ENCODE measurements around the gene BEAN1. TPM values are rescaled to one million over a fixed set of nuclear protein-coding genes. Genes with fewer than 3 reads are reported as not detected.

The BEAN1 gene
- total RNA-seq, 1 donor from 2014 or later, result 1.2 TPM

GRCh38 chr16:66395806-66396555 lies 31.1 kb upstream of the BEAN1 start:
- Mint-ChIP-seq H3K4me3 (ENCODE audit: unreplicated experiment) (no peak overlapping the region), H3K27ac (ENCODE audit: unreplicated experiment) (no peak overlapping the region), H3K4me1 (ENCODE audit: low read depth, unreplicated experiment) (no peaks in the 10 kb centered on the region), H3K9me3 (ENCODE audit: unreplicated experiment) (no peaks in the 10 kb centered on the region), H3K36me3 (ENCODE audit: low read depth, unreplicated experiment) (no peaks in the 10 kb centered on the region), H3K27me3 (ENCODE audit: low read depth, unreplicated experiment) (no peaks in the 10 kb centered on the region)
- H3K4me2 ChIP-seq (ENCODE audit: low read length), result no peak overlapping the region
- H3K9me3 ChIP-seq (ENCODE audit: insufficient read depth, low read depth, low read length), result no peaks in the 10 kb centered on the region
- H3K27ac ChIP-seq (ENCODE audit: low read depth, low read length), result no peak overlapping the region
- H3K4me1 ChIP-seq (ENCODE audit: insufficient read depth, low read length), result no peaks in the 10 kb centered on the region
- no peaks in the 10 kb centered on the region for H3K27me3 ChIP-seq (ENCODE audit: insufficient read depth, low read length)
- no peak overlapping the region for H3K9ac ChIP-seq (ENCODE audit: low read length)
- no peak for TF ChIP-seq CTCF (IDR thresholded peaks at IDR 0.05; ENCODE audit: insufficient read depth, low read depth, low read length)
- no peak for TF ChIP-seq EZH2 (IDR thresholded peaks at IDR 0.05; ENCODE audit: insufficient read depth, low read length)
- DNase-seq (ENCODE audit: low read depth) (no peak), FAIRE-seq (no peak)
- H3K36me3 ChIP-seq (ENCODE audit: insufficient read depth, low read length), result no peaks in the 10 kb centered on the region
- H4K20me1 ChIP-seq (ENCODE audit: insufficient read depth, low read length), result no peaks in the 10 kb centered on the region
- no peaks in the 10 kb centered on the region for H3K79me2 ChIP-seq (ENCODE audit: insufficient read depth, low read length)
- no peak overlapping the region for H3K4me3 ChIP-seq (ENCODE audit: insufficient read depth, low read depth, low read length)
- H2AFZ ChIP-seq (ENCODE audit: low read depth, low read length), result no peak overlapping the region

GRCh38 chr16:66397736-66398433 lies 29.2 kb upstream of the BEAN1 start:
- Histone ChIP-seq H3K27me3 (ENCODE audit: insufficient read depth, low read length) (no peaks in the 10 kb centered on the region), H3K9me3 (ENCODE audit: insufficient read depth, low read depth, low read length) (no peaks in the 10 kb centered on the region), H3K27ac (ENCODE audit: low read depth, low read length) (no peak overlapping the region), H2AFZ (ENCODE audit: low read depth, low read length) (no peak overlapping the region), H3K36me3 (ENCODE audit: insufficient read depth, low read length) (no peaks in the 10 kb centered on the region), H3K4me1 (ENCODE audit: insufficient read depth, low read length) (no peaks in the 10 kb centered on the region), H4K20me1 (ENCODE audit: insufficient read depth, low read length) (no peaks in the 10 kb centered on the region), H3K9ac (ENCODE audit: low read length) (no peak overlapping the region), H3K79me2 (ENCODE audit: insufficient read depth, low read length) (no peaks in the 10 kb centered on the region), H3K4me3 (ENCODE audit: insufficient read depth, low read depth, low read length) (no peak overlapping the region), H3K4me2 (ENCODE audit: low read length) (no peak overlapping the region)
- H3K4me3 Mint-ChIP-seq (ENCODE audit: unreplicated experiment), result no peak overlapping the region
- H3K27me3 Mint-ChIP-seq (ENCODE audit: low read depth, unreplicated experiment), result peaks cover under 1% of the 10 kb centered on the region
- no peaks in the 10 kb centered on the region for H3K4me1 Mint-ChIP-seq (ENCODE audit: low read depth, unreplicated experiment)
- no peaks in the 10 kb centered on the region for H3K9me3 Mint-ChIP-seq (ENCODE audit: unreplicated experiment)
- FAIRE-seq (no peak), DNase-seq (ENCODE audit: low read depth) (no peak)
- H3K36me3 Mint-ChIP-seq (ENCODE audit: low read depth, unreplicated experiment), result no peaks in the 10 kb centered on the region
- TF ChIP-seq CTCF (IDR thresholded peaks at IDR 0.05; ENCODE audit: insufficient read depth, low read depth, low read length), result no peak
- no peak for TF ChIP-seq EZH2 (IDR thresholded peaks at IDR 0.05; ENCODE audit: insufficient read depth, low read length)
- no peak overlapping the region for H3K27ac Mint-ChIP-seq (ENCODE audit: unreplicated experiment)

GRCh38 chr16:66399031-66399430 lies 28.1 kb upstream of the BEAN1 start:
- no peak overlapping the region for H3K4me3 ChIP-seq (ENCODE audit: insufficient read depth, low read depth, low read length)
- no peaks in the 10 kb centered on the region for H3K36me3 ChIP-seq (ENCODE audit: insufficient read depth, low read length)
- no peak overlapping the region for H2AFZ ChIP-seq (ENCODE audit: low read depth, low read length)
- no peaks in the 10 kb centered on the region for H3K4me1 Mint-ChIP-seq (ENCODE audit: low read depth, unreplicated experiment)
- H3K27ac Mint-ChIP-seq (ENCODE audit: unreplicated experiment), result no peak overlapping the region
- H3K9me3 ChIP-seq (ENCODE audit: insufficient read depth, low read depth, low read length), result no peaks in the 10 kb centered on the region
- H3K27me3 Mint-ChIP-seq (ENCODE audit: low read depth, unreplicated experiment), result peaks cover 7% of the 10 kb centered on the region
- H3K9ac ChIP-seq (ENCODE audit: low read length), result no peak overlapping the region
- no peak overlapping the region for H3K27ac ChIP-seq (ENCODE audit: low read depth, low read length)
- no peaks in the 10 kb centered on the region for H3K27me3 ChIP-seq (ENCODE audit: insufficient read depth, low read length)
- H3K4me2 ChIP-seq (ENCODE audit: low read length), result no peak overlapping the region
- no peaks in the 10 kb centered on the region for H3K4me1 ChIP-seq (ENCODE audit: insufficient read depth, low read length)
- H3K36me3 Mint-ChIP-seq (ENCODE audit: low read depth, unreplicated experiment), result peaks cover 4% of the 10 kb centered on the region
- DNase-seq (ENCODE audit: low read depth) (no peak), FAIRE-seq (no peak)
- TF ChIP-seq CTCF (IDR thresholded peaks at IDR 0.05; ENCODE audit: insufficient read depth, low read depth, low read length) (no peak), EZH2 (IDR thresholded peaks at IDR 0.05; ENCODE audit: insufficient read depth, low read length) (no peak)
- no peaks in the 10 kb centered on the region for H3K79me2 ChIP-seq (ENCODE audit: insufficient read depth, low read length)
- no peaks in the 10 kb centered on the region for H4K20me1 ChIP-seq (ENCODE audit: insufficient read depth, low read length)
- H3K9me3 Mint-ChIP-seq (ENCODE audit: unreplicated experiment), result peaks cover 1% of the 10 kb centered on the region
- H3K4me3 Mint-ChIP-seq (ENCODE audit: unreplicated experiment), result no peak overlapping the region

Measured in astrocyte (in vitro differentiated cells and primary cell).